AG04450 (cell line): ENCODE results near the gene BATF2. TPM values are rescaled to one million over a fixed set of nuclear protein-coding genes. Genes with fewer than 3 reads are reported as not detected.

Experiments
- CTCF ChIA-PET: fragments of 300-600, 350-600 bp; formaldehyde crosslinking; extraction: SDS; loops from one replicate; lab custom pipeline; 2022; ENCODE audit warnings: antibody characterized with exemption, inconsistent platforms; lab: Charles Lee
- POLR2A ChIA-PET: fragments of 350-600 bp; formaldehyde crosslinking; extraction: SDS; loops from one replicate; lab custom pipeline; 2021; ENCODE audit warnings: antibody characterized with exemption, inconsistent platforms; lab: Yijun Ruan, JAX
- DNase-seq: peaks from one replicate; pipeline ENCODE4 v3.0.0-alpha.2; 2011; ENCODE audit warnings: low read depth, low spot score
- H3K27ac ChIP-seq: one replicate; pipeline ENCODE4 v1.5.1; 2012; ENCODE audit warnings: low read depth, low read length, control low read depth
- H3K27me3 ChIP-seq: one replicate; pipeline ENCODE4 v1.6.0; 2012; ENCODE audit warnings: low read length; ENCODE audit not compliant: control insufficient read depth, insufficient read depth
- H3K4me3 ChIP-seq: 2 replicates; pipeline ENCODE4 v1.5.1; 2011; ENCODE audit warnings: mild to moderate bottlenecking, low read depth, low read length, control low read depth
- H3K9me3 ChIP-seq: 2 replicates; pipeline ENCODE4 v1.5.1; 2012; ENCODE audit warnings: low read length; ENCODE audit not compliant: control insufficient read depth, insufficient read depth
- polyA plus RNA-seq: library from polyadenylated mRNA; depleted of rRNA; stranded (reverse); fragments of >200 nt; gene quantifications from 2 replicates; pipeline ENCODE4 v1.2.3, GENCODE V29; 2011
- TF ChIP-seq, protein P1 (sequence below): IDR thresholded peaks from 2 replicates; pipeline ENCODE4 v1.5.1; 2011; ENCODE audit warnings: low read depth, low read length, control low read depth, inconsistent platforms

The BATF2 gene
- polyA plus RNA-seq, 1 experiment = 1.5 TPM

DNA sequence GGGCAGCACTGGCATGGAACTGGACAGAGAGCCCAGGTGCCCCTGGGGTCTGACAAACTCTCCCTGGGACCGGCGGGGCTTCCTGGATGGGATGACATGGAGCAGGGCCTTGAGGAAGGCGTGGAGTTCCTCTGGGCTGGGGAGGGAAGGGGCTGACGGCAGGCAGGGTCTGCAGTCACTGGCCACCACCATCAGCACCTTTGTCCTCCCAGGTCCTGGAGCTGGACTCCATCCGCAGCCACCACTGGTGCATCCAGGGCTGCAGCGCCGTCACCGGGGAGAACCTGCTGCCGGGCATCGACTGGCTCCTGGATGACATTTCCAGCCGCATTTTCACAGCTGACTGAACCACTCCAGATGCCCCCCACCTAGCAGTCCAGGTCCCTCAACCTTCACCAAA lies 24.7 kb upstream of the BATF2 start:
- Histone ChIP-seq H3K4me3 (no peak overlapping the region), H3K27ac (no peak overlapping the region), H3K9me3 (no peaks in the 10 kb centered on the region), H3K27me3 (no peaks in the 10 kb centered on the region)
- no peak for DNase-seq
- TF ChIP-seq, protein P1, sequence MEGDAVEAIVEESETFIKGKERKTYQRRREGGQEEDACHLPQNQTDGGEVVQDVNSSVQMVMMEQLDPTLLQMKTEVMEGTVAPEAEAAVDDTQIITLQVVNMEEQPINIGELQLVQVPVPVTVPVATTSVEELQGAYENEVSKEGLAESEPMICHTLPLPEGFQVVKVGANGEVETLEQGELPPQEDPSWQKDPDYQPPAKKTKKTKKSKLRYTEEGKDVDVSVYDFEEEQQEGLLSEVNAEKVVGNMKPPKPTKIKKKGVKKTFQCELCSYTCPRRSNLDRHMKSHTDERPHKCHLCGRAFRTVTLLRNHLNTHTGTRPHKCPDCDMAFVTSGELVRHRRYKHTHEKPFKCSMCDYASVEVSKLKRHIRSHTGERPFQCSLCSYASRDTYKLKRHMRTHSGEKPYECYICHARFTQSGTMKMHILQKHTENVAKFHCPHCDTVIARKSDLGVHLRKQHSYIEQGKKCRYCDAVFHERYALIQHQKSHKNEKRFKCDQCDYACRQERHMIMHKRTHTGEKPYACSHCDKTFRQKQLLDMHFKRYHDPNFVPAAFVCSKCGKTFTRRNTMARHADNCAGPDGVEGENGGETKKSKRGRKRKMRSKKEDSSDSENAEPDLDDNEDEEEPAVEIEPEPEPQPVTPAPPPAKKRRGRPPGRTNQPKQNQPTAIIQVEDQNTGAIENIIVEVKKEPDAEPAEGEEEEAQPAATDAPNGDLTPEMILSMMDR = no peak
- ChIA-PET POLR2A (no interaction called here), CTCF (interaction anchor here (0.6 kb wide), 1 partner anchor 12 kb away, joined by 3 read pairs; no protein-coding TSS in a partner anchor)

DNA sequence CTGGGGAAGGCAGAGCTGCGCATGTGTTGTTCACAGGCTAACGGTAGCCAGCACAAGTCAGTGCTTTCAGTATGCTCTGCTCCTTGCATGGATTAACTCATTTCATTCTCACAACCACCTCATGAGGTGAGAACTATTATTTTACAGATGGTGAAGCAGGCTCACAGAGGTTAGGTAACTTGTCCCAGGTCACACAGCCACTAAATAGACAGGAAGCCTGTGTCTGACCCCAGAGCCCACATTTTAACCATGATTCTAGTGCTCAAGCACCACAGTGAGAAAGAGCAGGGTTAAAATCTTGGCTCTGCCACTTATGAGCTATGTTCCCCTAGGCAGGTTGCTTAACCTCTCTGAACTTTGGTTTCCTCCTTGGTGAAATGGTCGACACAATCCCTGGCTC lies 24.2 kb upstream of the BATF2 start:
- H3K27ac ChIP-seq = no peak overlapping the region
- CTCF ChIA-PET = interaction anchor here (0.6 kb wide), 1 partner anchor 11 kb away, joined by 3 read pairs; no protein-coding TSS in a partner anchor
- no peaks in the 10 kb centered on the region for H3K27me3 ChIP-seq
- no peak overlapping the region for H3K4me3 ChIP-seq
- POLR2A ChIA-PET = no interaction called here
- TF ChIP-seq, protein P1 = no peak
- DNase-seq = no peak
- H3K9me3 ChIP-seq = no peaks in the 10 kb centered on the region

DNA sequence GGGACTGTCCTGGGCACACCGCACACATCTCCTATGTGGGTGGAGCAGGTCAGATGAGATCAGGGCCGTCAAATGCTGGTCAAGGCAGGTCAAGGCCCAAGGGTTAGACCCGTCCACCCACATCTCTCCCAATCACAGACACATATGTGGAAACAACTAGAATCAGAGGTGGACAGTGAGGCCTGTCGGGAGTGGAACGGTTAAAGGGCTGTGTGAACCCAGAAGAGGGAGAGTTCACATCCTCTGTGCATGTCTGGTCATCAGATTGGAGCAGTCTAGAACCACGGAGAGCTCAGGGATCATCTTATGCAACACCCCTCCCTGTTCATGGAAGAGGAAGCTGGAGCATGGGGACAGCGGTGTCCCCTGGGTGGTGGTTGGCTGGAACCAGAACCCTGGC lies 23.1 kb upstream of the BATF2 start:
- no peak for DNase-seq
- Histone ChIP-seq H3K9me3 (no peaks in the 10 kb centered on the region), H3K27ac (no peak overlapping the region), H3K4me3 (no peak overlapping the region), H3K27me3 (no peaks in the 10 kb centered on the region)
- CTCF ChIA-PET = no interaction called here
- TF ChIP-seq, protein P1 = no peak
- POLR2A ChIA-PET = no interaction called here

DNA sequence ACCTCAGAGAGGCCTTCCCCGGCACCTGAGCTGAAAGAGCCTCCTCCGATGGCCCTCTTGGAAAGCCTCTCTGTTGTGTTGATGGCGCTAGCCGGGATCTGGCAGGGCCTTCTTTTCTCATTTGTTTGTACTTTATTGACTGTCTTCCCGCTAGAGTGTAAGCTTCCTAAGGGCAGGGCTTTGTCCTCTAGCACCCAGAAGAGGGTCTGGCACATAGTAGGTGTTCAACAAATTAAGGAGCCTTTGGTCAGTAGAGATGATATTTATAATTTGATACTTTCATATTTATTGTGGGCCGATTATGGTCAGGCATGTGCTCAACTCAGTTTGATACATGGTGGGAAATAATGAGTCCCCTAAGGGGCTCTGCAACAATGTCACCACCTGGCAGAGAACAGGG lies 21.2 kb upstream of the BATF2 start:
- no peak for DNase-seq
- H3K27ac ChIP-seq = no peak overlapping the region
- CTCF ChIA-PET = no interaction called here
- TF ChIP-seq, protein P1 = no peak
- H3K27me3 ChIP-seq = no peaks in the 10 kb centered on the region
- POLR2A ChIA-PET = no interaction called here
- no peaks in the 10 kb centered on the region; the same call in 1 of the 2 replicates for H3K9me3 ChIP-seq
- H3K4me3 ChIP-seq = no peak overlapping the region

DNA sequence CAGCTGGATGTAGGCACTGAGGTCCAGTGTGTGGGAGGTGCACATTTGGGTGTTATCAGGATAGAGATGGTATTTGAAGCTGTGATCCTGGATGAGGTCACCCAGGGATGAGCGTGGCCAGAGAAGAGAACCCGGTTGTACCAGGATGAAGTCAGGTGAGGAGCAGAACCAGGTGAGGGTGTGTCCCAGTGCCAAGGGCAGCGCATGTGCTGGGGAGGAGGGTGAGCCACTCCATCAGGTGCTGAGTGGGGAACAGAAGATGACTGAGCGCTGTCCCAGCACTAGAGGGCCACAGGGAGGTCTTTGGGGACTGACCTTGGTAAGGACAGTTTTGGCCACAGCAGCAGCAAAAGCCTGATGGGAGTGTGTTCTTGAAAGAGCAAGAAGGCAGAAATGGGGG lies 19.9 kb upstream of the BATF2 start:
- ChIA-PET POLR2A (no interaction called here), CTCF (no interaction called here)
- Histone ChIP-seq H3K9me3 (no peaks in the 10 kb centered on the region; the same call in 1 of the 2 replicates), H3K4me3 (no peak overlapping the region), H3K27me3 (no peaks in the 10 kb centered on the region), H3K27ac (no peak overlapping the region)
- no peak for DNase-seq
- TF ChIP-seq, protein P1 = no peak
